Measurements from ENCODE around the gene SLC17A8.

- TF ChIP-seq EZH2 (IDR thresholded peaks at IDR 0.05; ENCODE audit: insufficient read depth, poor library complexity, severe bottlenecking) (no peak), EZH2phosphoT487 (IDR thresholded peaks at IDR 0.05; ENCODE audit: insufficient read depth, low read depth) (no peak)
Observed at GRCh38 chr12:100439797-100440196, 82.9 kb downstream of the SLC17A8 start.
